ENCODE results near the gene SLC25A6.

GRCh38 chrX:1397441-1398270 lies 5.7 kb upstream of the SLC25A6 start:
- TF ChIP-seq NR2C2 (CRISPR knock-in tag; IDR thresholded peaks at IDR 0.05) (no peak), NR2C2 (tag; IDR thresholded peaks at IDR 0.05) (no peak), ZFP36 (IDR thresholded peaks at IDR 0.05; ENCODE audit: low read depth, low read length, partially characterized antibody) (no peak), HMG20A (CRISPR knock-in tag; conservative IDR thresholded peaks at IDR 0.05) (no peak), IRF9 (tag; IDR thresholded peaks at IDR 0.05) (no peak), SPI1 (IDR thresholded peaks at IDR 0.05; ENCODE audit: borderline replicate concordance, low read depth, low read length) (no peak), POLR2A (conservative IDR thresholded peaks at IDR 0.05) (no peak), EZH2 (IDR thresholded peaks at IDR 0.05; ENCODE audit: borderline replicate concordance, low read depth, low read length) (no peak)

Data from K562 (cell line).